Right lung (tissue), 10 donors: ENCODE data around the gene NUDT12. TPM values are rescaled to one million over a fixed set of nuclear protein-coding genes. Genes with fewer than 3 reads are reported as not detected.

Experiments
- DNase-seq, 2 donors: peaks; one replicate each; pipeline ENCODE4 v3.0.0-alpha.2; 2013
- long read RNA-seq, 8 donors: transcript quantifications; one replicate each; lab custom pipeline, GENCODE V29; 2026
- polyA plus RNA-seq, 5 donors: library from polyadenylated mRNA; unstranded; fragments of 120-200 nt; gene quantifications; one replicate each; pipeline versions ENCODE4 v1.2.1 to v1.2.3, GENCODE V29; 2013; ENCODE audit warnings: inconsistent platforms in 1 of 5, low replicate concordance in 1 of 5; ENCODE audit not compliant: insufficient read length in 5 of 5, insufficient read depth in 1 of 5

Gene NUDT12
- 10 to 100 TPM; 13.6 to 25.1 (median 19.7) TPM for polyA plus RNA-seq
- long read RNA-seq, donor 1, partial matches to known transcripts: 0 of 3 reads
- long read RNA-seq, donor 1, other reads (novel, unspliced or antisense): 0 of 3 reads
- long read RNA-seq, donor 2, partial matches to known transcripts: 0 of 3 reads
- long read RNA-seq, donor 2, other reads (novel, unspliced or antisense): 0 of 3 reads
- long read RNA-seq, donor 3, partial matches to known transcripts: 0 of 1 reads
- long read RNA-seq, donor 3, other reads (novel, unspliced or antisense): 0 of 1 reads
- long read RNA-seq, donor 4, partial matches to known transcripts: 0 of 2 reads
- long read RNA-seq, donor 4, other reads (novel, unspliced or antisense): 0 of 2 reads
- long read RNA-seq, donor 5, partial matches to known transcripts: 0 of 5 reads
- long read RNA-seq, donor 5, other reads (novel, unspliced or antisense): 0 of 5 reads
- long read RNA-seq, donor 6, partial matches to known transcripts: 0 of 2 reads
- long read RNA-seq, donor 6, other reads (novel, unspliced or antisense): 0 of 2 reads
- long read RNA-seq, donor 7, partial matches to known transcripts: 0 of 5 reads
- long read RNA-seq, donor 7, other reads (novel, unspliced or antisense): 0 of 5 reads
- long read RNA-seq, donor 8, partial matches to known transcripts: 0 of 1 reads
- long read RNA-seq, donor 8, other reads (novel, unspliced or antisense): 0 of 1 reads

- DNase-seq: peak; percentile 81 to 87
These were observed at the start of gene NUDT12 for GRCh38 chr5:103562453-103563157. Gene NUDT12, minus strand, starts transcription at chr5:103562789. Its CDS starts 2,541 bp downstream, at chr5:103560248.

- DNase-seq: no peak
These were observed 44.8 kb upstream of the NUDT12 start for GRCh38 chr5:103607346-103607745.

DNA sequence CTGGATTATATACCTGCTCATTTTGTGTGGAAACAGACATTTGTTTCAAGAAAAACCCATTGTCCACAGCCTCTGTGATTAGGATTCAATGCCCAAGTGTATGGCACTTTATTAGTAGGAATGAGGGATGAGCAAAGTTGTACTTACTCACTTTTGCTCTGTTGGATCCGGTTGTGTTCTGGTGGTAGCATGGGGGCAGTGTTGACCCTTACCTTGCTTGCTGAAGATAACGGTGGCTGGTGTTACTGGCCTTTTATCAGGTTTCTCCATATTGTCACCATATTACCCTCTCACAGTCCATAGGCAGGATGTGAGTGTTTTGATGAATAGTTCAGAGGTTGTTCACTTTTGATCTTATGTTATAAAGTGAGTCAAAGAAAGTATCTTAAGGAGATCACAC, 42.7 kb upstream of the NUDT12 start:
- DNase-seq: no peak

DNA sequence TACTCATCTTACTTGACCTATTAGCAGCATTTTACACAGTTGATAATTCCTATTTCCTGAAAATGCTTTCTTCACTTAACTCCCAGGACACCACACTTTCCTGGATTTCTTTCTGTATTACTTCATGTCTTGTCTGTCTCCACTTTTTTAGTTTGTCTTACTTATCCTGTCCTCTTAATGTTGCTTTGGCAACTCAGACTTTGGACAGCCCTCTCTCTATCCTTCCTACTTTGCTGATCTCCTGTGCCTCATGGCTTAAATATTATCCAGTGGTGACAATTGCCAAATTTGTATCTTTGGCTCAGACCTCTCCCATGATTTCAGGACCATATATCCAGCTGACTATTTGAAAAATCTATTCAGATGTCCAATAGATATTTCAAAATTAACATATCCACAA, 39.8 kb upstream of the NUDT12 start:
- no peak for DNase-seq

- DNase-seq: no peak
These were observed 38.7 kb upstream of the NUDT12 start for GRCh38 chr5:103601314-103601713.

- DNase-seq: no peak
These were observed 37.5 kb upstream of the NUDT12 start for GRCh38 chr5:103600086-103600485.

DNA sequence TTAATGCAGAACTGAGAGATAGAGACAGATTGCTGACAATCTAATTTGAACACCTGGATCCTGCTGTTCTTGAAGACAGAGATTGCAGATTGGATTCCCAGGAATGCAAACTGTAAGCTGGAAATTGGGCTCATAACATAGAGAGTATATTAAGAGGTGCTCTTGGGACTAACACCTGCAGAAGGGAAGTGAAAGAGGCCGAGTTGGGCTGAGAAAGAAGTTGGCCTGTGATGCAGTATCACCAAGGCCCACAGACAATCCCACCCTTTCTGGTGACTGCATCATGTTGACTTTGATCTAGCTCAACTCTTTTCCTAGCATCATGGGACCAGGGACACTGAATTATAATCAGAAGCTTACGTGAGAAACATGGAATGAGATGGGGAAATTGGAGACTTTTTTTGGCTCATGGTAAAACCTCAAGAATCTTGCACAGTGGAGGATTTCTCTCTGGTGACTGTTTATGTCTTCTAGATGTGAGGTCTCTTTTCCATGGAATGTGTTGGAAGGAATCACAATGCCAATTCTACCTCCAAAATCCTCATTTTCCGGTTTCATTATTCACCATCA, 36.5 kb upstream of the NUDT12 start:
- no peak for DNase-seq

GRCh38 chr5:103590221-103590620, 27.6 kb upstream of the NUDT12 start:
- DNase-seq: peak in 1 of 2 donors; percentile 9

DNA sequence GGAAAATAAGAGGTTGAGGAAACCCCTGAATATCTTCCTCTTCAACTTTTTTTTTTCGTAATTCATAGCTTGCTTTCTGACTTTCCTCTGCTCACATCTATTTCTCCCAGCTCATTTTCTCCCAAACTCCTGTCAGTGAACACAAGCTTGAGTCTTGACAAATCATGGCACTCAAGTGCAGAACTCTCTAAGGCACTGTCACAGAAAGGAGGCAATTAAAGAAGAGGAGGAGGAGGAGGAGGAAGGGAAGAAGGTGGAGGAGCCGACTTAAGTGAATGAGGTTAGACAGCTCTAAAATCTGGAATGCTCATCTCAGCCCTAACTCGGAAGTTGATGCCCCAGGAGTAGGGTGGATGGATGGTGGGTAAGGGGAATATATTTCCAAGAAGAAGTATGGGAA, 27.2 kb upstream of the NUDT12 start:
- DNase-seq: no peak

GRCh38 chr5:103589357-103589756, 26.8 kb upstream of the NUDT12 start:
- no peak for DNase-seq

GRCh38 chr5:103587185-103587748, 24.7 kb upstream of the NUDT12 start:
- DNase-seq: peak; percentile 32 to 50

DNA sequence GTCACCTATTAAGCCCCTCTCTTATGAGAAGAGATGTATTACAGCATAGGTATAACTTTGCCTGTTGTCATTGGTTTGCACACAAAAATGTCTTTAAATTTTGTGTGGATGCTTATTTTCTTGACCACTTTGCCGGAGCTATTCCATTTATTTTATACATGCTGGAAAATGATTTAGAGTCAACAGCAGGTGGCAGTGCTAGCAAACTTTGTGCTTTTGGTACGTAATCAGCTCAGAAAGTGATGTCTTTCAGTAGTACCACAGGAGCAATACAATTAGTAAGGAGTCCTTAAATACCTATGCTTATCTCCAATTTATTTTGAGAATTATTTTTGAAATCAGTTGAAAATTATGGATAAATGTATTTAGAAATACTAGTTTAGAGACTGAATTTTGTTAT, 19.8 kb upstream of the NUDT12 start:
- peak; percentile 21 to 42 for DNase-seq

DNA sequence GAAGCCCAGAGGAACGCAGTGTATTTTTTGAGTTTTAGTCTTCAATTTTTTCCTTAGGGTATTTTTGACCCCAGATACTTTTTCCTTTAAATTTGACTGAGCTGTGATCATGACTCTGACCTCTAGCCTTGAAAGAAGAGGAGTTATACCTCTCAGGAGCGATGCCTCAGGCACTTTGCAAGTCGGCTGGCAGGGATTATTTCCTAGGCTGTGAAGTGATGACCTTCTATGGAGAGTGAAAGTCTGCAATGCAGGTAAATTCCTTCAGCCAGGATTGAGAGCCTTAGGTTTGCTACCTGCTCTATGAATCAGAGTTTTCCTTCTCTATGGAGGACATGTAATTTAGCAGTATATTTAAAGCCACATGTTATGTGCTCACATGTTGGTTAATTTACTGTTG, 10.8 kb upstream of the NUDT12 start:
- no peak for DNase-seq

DNA sequence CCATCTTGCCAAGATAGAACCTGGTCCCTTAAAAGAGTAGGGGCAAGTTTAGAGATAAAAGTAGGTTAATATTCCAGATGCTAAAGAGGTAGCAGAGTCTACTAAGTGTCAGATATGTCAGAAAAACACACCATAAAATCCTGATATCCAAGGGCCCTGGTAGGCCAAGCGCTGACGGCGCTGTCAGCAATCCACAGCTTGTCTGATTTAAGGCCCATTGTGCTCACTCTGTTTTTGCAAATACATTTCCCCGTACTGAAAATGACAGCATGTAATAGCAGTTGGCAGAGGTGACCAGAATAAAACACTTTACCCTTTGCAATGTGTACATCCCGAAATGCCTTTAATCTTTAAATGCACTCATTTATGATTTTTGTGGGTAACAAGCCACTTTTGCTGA, 9.9 kb upstream of the NUDT12 start:
- DNase-seq: no peak

DNA sequence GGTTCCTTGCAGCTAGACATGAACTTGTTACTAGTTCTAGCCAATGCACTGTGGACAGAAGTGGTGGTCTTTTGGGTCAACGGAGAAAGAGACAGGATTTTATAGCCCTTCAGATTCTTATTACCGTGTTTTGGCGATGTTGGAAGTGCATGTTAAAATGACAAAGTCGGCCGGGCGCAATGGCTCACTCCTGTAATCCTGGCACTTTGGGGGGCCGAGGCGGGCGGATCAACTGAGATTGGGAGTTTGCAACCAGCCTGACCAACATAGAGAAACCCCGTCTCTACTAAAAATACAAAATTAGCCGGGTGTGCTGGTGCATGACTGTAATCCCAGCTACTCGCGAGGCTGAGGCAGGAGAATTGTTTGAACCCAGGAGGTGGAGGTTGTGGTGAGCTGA, 9.1 kb upstream of the NUDT12 start:
- DNase-seq: no peak

DNA sequence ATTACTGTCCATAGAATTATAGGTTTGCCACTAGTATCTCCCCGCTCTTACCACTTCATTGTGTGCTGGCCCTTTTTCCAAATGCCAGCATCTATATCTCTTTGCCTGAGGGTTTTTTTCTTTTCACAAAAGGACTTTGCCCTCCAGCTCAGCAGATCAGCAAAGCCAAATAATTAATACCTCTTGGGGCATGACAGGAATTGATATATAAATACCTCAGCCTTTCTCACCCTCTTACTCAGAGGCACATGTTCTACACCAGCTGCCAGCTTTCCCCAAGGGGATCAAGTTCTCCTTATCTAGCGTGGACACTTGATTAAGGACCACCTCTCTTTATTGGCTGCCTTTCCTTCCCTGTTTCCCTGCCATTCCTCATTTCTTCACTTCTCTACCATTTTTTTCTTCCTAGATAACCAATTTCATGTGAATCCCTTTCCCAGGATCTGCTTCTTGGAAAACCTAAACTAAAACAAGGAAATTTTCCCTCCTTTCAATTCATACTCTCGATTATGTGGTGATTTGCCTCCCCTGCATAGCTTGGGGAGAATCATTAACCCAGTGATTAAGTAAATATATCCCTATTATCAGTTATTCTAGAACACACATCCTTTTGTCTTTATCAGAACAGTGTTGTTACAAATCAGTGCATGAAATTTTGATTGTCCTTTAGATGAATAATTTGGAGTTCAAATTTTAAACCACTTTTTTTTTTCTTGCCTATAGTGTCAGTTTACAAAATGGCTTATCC, 6.9 kb upstream of the NUDT12 start:
- DNase-seq: no peak

DNA sequence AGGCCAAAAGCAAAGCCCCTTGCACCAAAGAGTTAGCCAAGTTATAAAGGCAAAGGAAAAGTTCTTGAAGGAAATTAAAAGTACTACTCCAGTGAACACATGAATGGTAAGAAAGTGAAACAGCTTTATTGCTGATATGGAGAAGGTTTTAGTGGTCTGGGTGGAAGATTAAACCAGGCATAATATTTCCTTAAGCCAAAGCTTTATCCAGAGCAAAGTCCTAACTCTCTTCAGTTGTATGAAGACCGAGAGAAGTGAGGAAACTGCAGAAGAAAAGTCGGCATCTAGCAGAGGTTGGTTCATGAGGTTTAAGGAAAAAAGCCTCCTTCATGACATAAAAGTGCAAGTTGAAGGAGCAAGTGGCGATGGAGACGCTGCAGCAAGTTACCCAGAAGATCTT, 3.1 kb upstream of the NUDT12 start:
- no peak for DNase-seq

- no peak for DNase-seq
These were observed 720 bp downstream of the NUDT12 start for GRCh38 chr5:103561685-103562452.

GRCh38 chr5:103560826-103561225, 1.8 kb downstream of the NUDT12 start:
- no peak for DNase-seq

- no peak for DNase-seq
These were observed 15.7 kb downstream of the NUDT12 start for GRCh38 chr5:103546858-103547257.
